Endothelial cell of umbilical vein (primary cell): Measurements from ENCODE around the gene SPSB1. TPM values are rescaled to one million over a fixed set of nuclear protein-coding genes. Genes with fewer than 3 reads are reported as not detected.

Experiments used
- BruUV-seq: library from RNA; stranded (reverse); fragments of 400-500 nt; replicated peaks from 2 replicates; lab custom pipeline; 2021; lab: Mats Ljungman, UMichigan
- CTCF ChIA-PET: fragments of 300-600, 350-600 bp; sonication (Branson Sonifier 250); formaldehyde crosslinking; loops from one replicate; lab custom pipeline; 2021; ENCODE audit warnings: antibody characterized with exemption, inconsistent platforms; lab: Charles Lee
- POLR2A ChIA-PET: fragments of 300-600, 350-600 bp; sonication (Branson Sonifier 250); formaldehyde crosslinking; loops from one replicate; lab custom pipeline; 2021; ENCODE audit warnings: antibody characterized with exemption, inconsistent platforms; lab: Charles Lee
- DNase-seq: peaks from one replicate; pipeline ENCODE4 v3.0.0-alpha.2; 2011; ENCODE audit warnings: low read depth, low spot score
- FAIRE-seq: peaks from 2 replicates; lab custom pipeline; 2011; peaks lifted over from hg19 to GRCh38; lab: Jason Lieb, UNC
- H2AFZ ChIP-seq: 2 replicates; pipeline ENCODE4 v1.6.0; 2012; ENCODE audit warnings: low read depth, low read length, control low read depth, inconsistent platforms
- H3K27ac ChIP-seq: 2 replicates; pipeline ENCODE4 v1.5.1; 2011; ENCODE audit warnings: low read depth, mild to moderate bottlenecking, control low read depth, low read length, moderate library complexity; ENCODE audit not compliant: insufficient read depth
- H3K27me3 ChIP-seq, 2 experiments: 2 replicates each; pipeline versions ENCODE4 v1.6.0 to v1.6.1; 2011; ENCODE audit warnings: low read length in 2 of 2, mixed read lengths in 1 of 2; ENCODE audit not compliant: control insufficient read depth in 2 of 2, insufficient read depth in 2 of 2
- H3K36me3 ChIP-seq, 2 experiments: 2 replicates in 1 of 2; 3 replicates in 1 of 2; pipeline ENCODE4 v1.5.1; 2011; ENCODE audit warnings: low read length in 2 of 2, mild to moderate bottlenecking in 1 of 2, moderate library complexity in 1 of 2; ENCODE audit not compliant: control insufficient read depth in 2 of 2, insufficient read depth in 2 of 2; ENCODE audit errors: extremely low read depth in 1 of 2
- H3K4me1 ChIP-seq: 3 replicates; pipeline ENCODE4 v1.5.1; 2011; ENCODE audit warnings: mild to moderate bottlenecking, low read length; ENCODE audit not compliant: control insufficient read depth, insufficient read depth; ENCODE audit errors: extremely low read depth
- H3K4me2 ChIP-seq: 2 replicates; pipeline ENCODE4 v1.6.1; 2011; ENCODE audit warnings: low read length, control low read depth, mixed read lengths; ENCODE audit not compliant: insufficient read depth
- H3K4me3 ChIP-seq, 3 experiments: fragments of 200-600 bp in 1 of 3; sonication (generic), shearing (Covaris generic) in 1 of 3; replicated peaks in 1 of 3; 2 replicates each; pipeline ENCODE4 v1.5.1; 2011 to 2016; ENCODE audit warnings: control low read depth in 3 of 3, low read length in 3 of 3, mild to moderate bottlenecking in 2 of 3, inconsistent platforms in 1 of 3, low read depth in 1 of 3, moderate library complexity in 1 of 3; ENCODE audit not compliant: insufficient read depth in 1 of 3
- H3K79me2 ChIP-seq: 2 replicates; pipeline ENCODE4 v1.6.0; 2012; ENCODE audit warnings: low read length, inconsistent platforms; ENCODE audit not compliant: control insufficient read depth, insufficient read depth
- H3K9ac ChIP-seq: replicated peaks from 2 replicates; pipeline ENCODE3; 2011; ENCODE audit warnings: low read length, control low read depth; ENCODE audit not compliant: insufficient read depth; ENCODE audit errors: extremely low read depth
- H3K9me1 ChIP-seq: replicated peaks from 3 replicates; pipeline ENCODE4 v1.6.0; 2011; ENCODE audit warnings: mild to moderate bottlenecking, low read length; ENCODE audit not compliant: control insufficient read depth, insufficient read depth; ENCODE audit errors: extremely low read depth
- H3K9me3 ChIP-seq: replicated peaks from 2 replicates; pipeline ENCODE4 v1.5.1; 2012; ENCODE audit warnings: low read length, inconsistent platforms; ENCODE audit not compliant: control insufficient read depth, insufficient read depth
- H4K20me1 ChIP-seq: replicated peaks from 2 replicates; pipeline ENCODE3; 2011; ENCODE audit warnings: mild to moderate bottlenecking, low read length; ENCODE audit not compliant: control insufficient read depth, insufficient read depth; ENCODE audit errors: extremely low read depth
- CTCF ChIP-seq, 2 donors: IDR thresholded peaks; 1 replicate in 1 of 2; 2 replicates in 1 of 2; pipeline ENCODE4 v1.5.1; 2011; ENCODE audit warnings: low read length in 2 of 2, mild to moderate bottlenecking in 2 of 2, moderate library complexity in 2 of 2, control low read depth in 1 of 2, inconsistent platforms in 1 of 2, low read depth in 1 of 2; ENCODE audit not compliant: insufficient read depth in 1 of 2; ENCODE audit errors: extremely low read depth in 1 of 2
- EZH2 ChIP-seq: IDR thresholded peaks from 2 replicates; pipeline ENCODE4 v1.6.1; 2012; ENCODE audit warnings: borderline replicate concordance, low read depth, mild to moderate bottlenecking, moderate library complexity, low read length, inconsistent platforms; ENCODE audit not compliant: severe bottlenecking
- FOS ChIP-seq: IDR thresholded peaks from 2 replicates; pipeline ENCODE4 v1.6.1; 2011; ENCODE audit warnings: mild to moderate bottlenecking, low read length, moderate library complexity, borderline replicate concordance; ENCODE audit not compliant: insufficient read depth
- GATA2 ChIP-seq: IDR thresholded peaks from 2 replicates; pipeline ENCODE4 v1.7.0; 2011; ENCODE audit warnings: low read depth, mild to moderate bottlenecking, moderate library complexity, mixed read lengths, low read length; ENCODE audit not compliant: insufficient read length, insufficient read depth
- JUN ChIP-seq: IDR thresholded peaks from 2 replicates; pipeline ENCODE4 v1.6.1; 2011; ENCODE audit warnings: borderline replicate concordance, low read depth; ENCODE audit not compliant: insufficient read length, insufficient read depth
- MYC ChIP-seq: IDR thresholded peaks from one replicate; pipeline ENCODE4 v1.6.1; 2011; ENCODE audit warnings: mild to moderate bottlenecking, low read depth, low read length
- POLR2A ChIP-seq: IDR thresholded peaks from 2 replicates; pipeline ENCODE4 v1.6.1; 2012; ENCODE audit warnings: low read depth, mild to moderate bottlenecking, control low read depth, low read length
- POLR2AphosphoS5 ChIP-seq: IDR thresholded peaks from 2 replicates; pipeline ENCODE4 v1.6.1; 2012; ENCODE audit warnings: low read depth, mild to moderate bottlenecking, control low read depth, low read length, moderate library complexity; ENCODE audit not compliant: insufficient read depth
- dilution Hi-C: fragments of 300-500 bp; cut with MboI; formaldehyde crosslinking; loops from one replicate; pipeline ENCODE4 v1.15.0; 2019; ENCODE audit warnings: low sequenced_read_pairs; ENCODE audit not compliant: extremely low pct_ligation_motif_present
- intact Hi-C: fragments of 100-400 bp; cut with micrococcal nuclease; formaldehyde crosslinking; loops from one replicate; pipeline ENCODE4 v1.10.0; 2022
- polyA plus RNA-seq, 4 experiments: library from polyadenylated mRNA; depleted of rRNA in 3 of 4; stranded (reverse) in 3 of 4; unstranded in 1 of 4; fragments of >200 nt; gene quantifications; 2 replicates each; pipeline versions ENCODE4 v1.2.1 to v1.2.3, GENCODE V29; 2011 to 2012; ENCODE audit warnings: missing spikeins in 1 of 4
- total RNA-seq: library from RNA; stranded (reverse); gene quantifications from 2 replicates; pipeline ENCODE4 v1.2.3, GENCODE V29; 2021
- TF ChIP-seq, protein P1 (sequence below): IDR thresholded peaks from 2 replicates; pipeline ENCODE4 v1.6.1; 2011; ENCODE audit not compliant: insufficient read depth, insufficient read length

Gene SPSB1
- total and polyA plus RNA-seq, 2 donors (not counting 3 experiments of a cell fraction or from before 2014, with no cell fraction given), result 41.9 to 61.2 TPM

DNA sequence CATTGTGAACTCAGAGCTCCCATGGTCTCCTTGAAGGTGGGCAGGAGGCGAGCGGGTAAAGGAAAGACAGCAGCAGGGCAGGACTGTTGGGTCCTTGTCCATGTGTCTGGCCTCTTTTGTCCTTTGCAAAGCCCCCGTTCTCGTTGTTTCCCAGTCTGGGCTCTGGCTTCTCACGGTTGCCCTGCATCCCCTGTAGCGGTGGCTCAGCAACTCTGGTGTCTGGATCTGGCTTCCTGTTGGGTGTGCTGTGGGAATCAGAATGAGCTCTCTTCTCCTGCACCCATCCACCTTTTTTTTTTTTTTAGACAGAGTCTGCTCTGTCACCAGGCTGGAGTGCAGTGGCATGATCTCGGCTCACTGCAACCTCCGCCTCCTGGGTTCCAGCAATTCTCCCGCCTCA is 47.0 kb upstream of the SPSB1 start:
- dilution Hi-C loops, result no loop called here
- no peak for DNase-seq
- no peaks in the 10 kb centered on the region for H3K9me3 ChIP-seq
- no peak overlapping the region for H3K4me2 ChIP-seq
- no peak for FAIRE-seq
- TF ChIP-seq FOS, result no peak
- TF ChIP-seq EZH2, result no peak
- TF ChIP-seq JUN, result no peak
- TF ChIP-seq MYC, result no peak
- TF ChIP-seq, protein P1, sequence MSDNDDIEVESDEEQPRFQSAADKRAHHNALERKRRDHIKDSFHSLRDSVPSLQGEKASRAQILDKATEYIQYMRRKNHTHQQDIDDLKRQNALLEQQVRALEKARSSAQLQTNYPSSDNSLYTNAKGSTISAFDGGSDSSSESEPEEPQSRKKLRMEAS, result no peak
- no peaks in the 10 kb centered on the region for H3K79me2 ChIP-seq
- H3K4me3 ChIP-seq, result no peak overlapping the region
- peaks cover 8% of the 10 kb centered on the region for H3K4me1 ChIP-seq
- POLR2A ChIA-PET, result no interaction called here
- CTCF ChIA-PET, result interaction anchor here (1.2 to 3.3 kb wide), 5 partner anchors 9 to 241 kb away, joined by 3 to 27 read pairs (median 6); partner anchors contain the start of gene H6PD
- no peak overlapping the region for H3K9ac ChIP-seq
- no peaks in the 10 kb centered on the region for H3K9me1 ChIP-seq
- no TSS peak for BruUV-seq
- H3K27ac ChIP-seq, result no peak overlapping the region
- no peaks in the 10 kb centered on the region for H4K20me1 ChIP-seq
- H3K36me3 ChIP-seq, result peaks cover 0 to 11% of the 10 kb centered on the region in 2 experiments
- H3K27me3 ChIP-seq, result no peaks in the 10 kb centered on the region
- intact Hi-C loops, result no loop called here
- H2AFZ ChIP-seq, result no peak overlapping the region

- peaks cover 6% of the 10 kb centered on the region for H3K4me1 ChIP-seq
- FAIRE-seq (no peak), DNase-seq (no peak)
- no peak overlapping the region for H3K4me3 ChIP-seq
- H3K9me1 ChIP-seq, result no peaks in the 10 kb centered on the region
- no peaks in the 10 kb centered on the region for H3K9me3 ChIP-seq
- POLR2A ChIA-PET, result no interaction called here
- H2AFZ ChIP-seq, result no peak overlapping the region
- dilution Hi-C loops (no loop called here), intact Hi-C loops (no loop called here)
- no peaks in the 10 kb centered on the region for H3K27me3 ChIP-seq
- CTCF ChIA-PET, result interaction anchor here (1.2 to 3.3 kb wide), 3 partner anchors 8 to 50 kb away, joined by 3 to 27 read pairs (median 8); partner anchors contain the start of gene H6PD
- BruUV-seq, result no TSS peak
- H4K20me1 ChIP-seq, result no peaks in the 10 kb centered on the region
- no peaks in the 10 kb centered on the region for H3K79me2 ChIP-seq
- peaks cover 0 to 11% of the 10 kb centered on the region in 2 experiments for H3K36me3 ChIP-seq
- H3K4me2 ChIP-seq, result no peak overlapping the region
- TF ChIP-seq GATA2, result no peak
- TF ChIP-seq CTCF (IDR thresholded peaks at IDR 0.05; ENCODE audit: extremely low read depth in 1 of 2, insufficient read depth in 1 of 2, low read depth in 1 of 2, low read length in 2 of 2), result no peak
- TF ChIP-seq, protein P1, result no peak
- no peak for TF ChIP-seq EZH2
- no peak for TF ChIP-seq JUN
- no peak for TF ChIP-seq FOS
- no peak for TF ChIP-seq POLR2AphosphoS5
- no peak for TF ChIP-seq POLR2A
- no peak for TF ChIP-seq MYC
- no peak overlapping the region for H3K27ac ChIP-seq
- H3K9ac ChIP-seq, result no peak overlapping the region
Measured at GRCh38 chr1:9246215-9246614, 46.5 kb upstream of the SPSB1 start.
